ENCODE results near the gene KCNC1.

Gene KCNC1

DNA sequence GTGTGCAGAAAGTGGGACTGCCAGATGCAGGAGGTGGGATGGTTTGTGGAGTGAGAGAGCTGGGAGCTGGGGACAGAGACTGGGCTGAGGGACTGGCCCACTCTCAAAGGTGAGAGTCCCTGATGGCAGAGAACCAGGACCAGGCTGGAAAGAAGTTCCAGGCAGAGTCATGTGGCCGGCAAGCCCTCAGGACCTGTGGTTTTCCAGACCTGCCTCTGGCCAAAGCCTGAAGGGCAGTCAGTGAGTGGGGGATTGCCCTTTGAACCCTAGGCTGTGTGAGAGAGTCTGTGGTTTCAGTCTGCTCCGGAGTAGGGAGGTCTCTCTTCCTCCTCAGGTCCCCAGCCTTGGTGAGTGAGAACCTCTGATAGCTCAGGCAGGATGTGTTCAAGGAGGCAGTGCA, 17.0 kb downstream of the KCNC1 start:
- DNase-seq (ENCODE audit: extremely low read depth in 1 of 2, low read depth in 1 of 2) = no peak

DNA sequence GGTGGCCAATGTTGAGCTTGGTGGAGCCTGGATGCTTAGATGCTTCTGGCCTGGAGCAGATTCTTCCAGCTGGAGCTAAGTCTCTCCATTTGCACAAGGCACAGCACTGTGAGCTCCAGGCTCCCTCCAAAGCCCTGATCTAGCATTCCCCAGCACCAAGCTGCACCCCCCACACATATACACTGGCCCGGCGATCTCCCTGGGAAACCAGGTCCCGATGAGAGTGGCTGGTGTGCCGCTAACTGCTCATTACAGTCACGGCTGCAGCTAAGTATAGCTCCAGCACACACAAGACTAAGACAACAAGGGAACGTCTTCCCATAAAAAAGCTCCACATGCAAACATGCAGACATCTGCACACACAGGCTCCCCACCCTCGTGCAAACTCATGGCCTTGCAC, 17.6 kb downstream of the KCNC1 start:
- DNase-seq (ENCODE audit: extremely low read depth in 1 of 2, low read depth in 1 of 2) = no peak

- DNase-seq (ENCODE audit: extremely low read depth in 1 of 2, low read depth in 1 of 2) = no peak
Observed at GRCh38 chr11:17753153-17753552, 18.6 kb downstream of the KCNC1 start.

GRCh38 chr11:17753641-17754040, 19.1 kb downstream of the KCNC1 start:
- DNase-seq (ENCODE audit: extremely low read depth in 1 of 2, low read depth in 1 of 2) = no peak

- no peak for DNase-seq (ENCODE audit: extremely low read depth in 1 of 2, low read depth in 1 of 2)
Observed at GRCh38 chr11:17755891-17756290, 21.3 kb downstream of the KCNC1 start.

DNA sequence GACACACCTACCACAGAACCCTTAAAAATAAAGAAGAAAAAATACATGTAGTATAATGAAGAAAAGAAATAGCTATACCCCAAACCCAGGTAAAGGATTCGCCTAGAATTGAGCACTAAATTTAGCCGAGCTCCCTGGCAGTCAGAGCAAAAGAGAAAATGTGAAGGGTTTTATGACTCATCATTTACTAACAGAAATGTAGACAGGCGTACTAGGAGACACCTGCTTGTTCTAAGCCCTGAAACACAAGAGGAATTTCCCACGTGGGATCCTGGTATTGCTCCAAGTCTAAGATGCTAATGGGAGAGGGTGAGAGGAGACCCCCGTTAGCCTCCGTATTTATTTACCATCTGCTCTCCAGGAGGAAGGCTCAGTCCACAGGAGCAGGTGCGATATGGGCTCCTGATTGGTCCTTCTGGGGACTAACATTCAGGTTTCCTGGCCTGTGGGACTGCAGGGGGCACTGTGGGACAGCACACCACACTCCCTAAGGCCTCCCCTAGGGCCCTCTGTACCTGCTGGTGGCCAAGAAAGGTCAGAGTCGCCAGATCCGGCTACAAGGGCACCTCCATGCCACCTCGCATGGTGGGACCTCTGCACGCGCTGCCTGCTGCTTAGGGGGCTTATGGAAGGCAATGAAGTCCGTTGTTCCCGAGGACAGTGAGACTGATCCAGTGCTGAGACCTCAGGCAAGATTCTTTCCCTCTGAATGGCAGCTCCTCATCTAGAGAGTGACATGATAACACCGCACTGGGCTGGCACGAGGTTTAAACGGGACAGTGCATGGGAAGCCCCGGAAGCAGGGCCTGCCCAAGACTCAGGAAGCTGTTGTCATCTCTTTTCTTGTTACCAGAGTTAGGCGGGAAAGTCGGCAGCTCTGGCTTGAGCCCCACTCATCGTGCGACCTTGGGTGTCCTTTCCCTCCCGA, 25.8 kb downstream of the KCNC1 start:
- DNase-seq (ENCODE audit: extremely low read depth in 1 of 2, low read depth in 1 of 2) = no peak

DNA sequence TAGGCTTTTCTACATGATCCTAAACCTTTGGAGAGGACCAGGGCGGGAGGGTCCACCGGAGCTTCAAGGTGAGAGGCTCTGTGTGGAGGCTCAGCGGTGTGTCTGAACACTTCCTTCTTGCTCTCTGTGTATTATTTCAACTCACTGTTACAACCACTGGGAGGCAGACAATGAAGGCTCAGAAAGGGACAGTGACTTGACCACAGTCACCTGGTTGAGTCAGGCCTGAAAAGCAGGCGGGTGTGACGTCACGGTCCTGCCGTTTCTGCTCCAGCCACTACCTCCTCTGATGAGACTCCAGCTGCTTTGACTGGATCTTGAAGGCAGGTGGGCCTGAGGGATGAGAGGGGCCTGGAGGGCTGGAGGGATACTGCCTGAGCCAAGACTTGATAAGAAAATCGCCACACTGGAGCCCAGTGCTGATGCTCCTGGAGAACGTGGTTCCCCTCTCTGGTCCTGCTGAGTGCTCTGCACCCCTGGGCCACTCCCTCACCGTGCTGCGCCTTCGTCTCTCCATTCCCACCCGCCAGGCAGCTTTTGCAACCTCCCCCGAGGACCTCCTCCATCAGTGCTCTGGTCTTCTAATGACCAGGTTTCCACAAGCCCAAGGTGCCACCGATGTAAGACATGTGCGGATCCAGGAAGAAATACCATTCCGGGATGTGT, 27.9 kb downstream of the KCNC1 start:
- DNase-seq (ENCODE audit: extremely low read depth in 1 of 2, low read depth in 1 of 2) = no peak

- DNase-seq (ENCODE audit: extremely low read depth in 1 of 2, low read depth in 1 of 2) = no peak
Observed at GRCh38 chr11:17763244-17763643, 28.7 kb downstream of the KCNC1 start.

GRCh38 chr11:17763703-17764102, 29.1 kb downstream of the KCNC1 start:
- no peak for DNase-seq (ENCODE audit: extremely low read depth in 1 of 2, low read depth in 1 of 2)

GRCh38 chr11:17764446-17765218, 30.1 kb downstream of the KCNC1 start:
- no peak for DNase-seq (ENCODE audit: extremely low read depth in 1 of 2, low read depth in 1 of 2)

DNA sequence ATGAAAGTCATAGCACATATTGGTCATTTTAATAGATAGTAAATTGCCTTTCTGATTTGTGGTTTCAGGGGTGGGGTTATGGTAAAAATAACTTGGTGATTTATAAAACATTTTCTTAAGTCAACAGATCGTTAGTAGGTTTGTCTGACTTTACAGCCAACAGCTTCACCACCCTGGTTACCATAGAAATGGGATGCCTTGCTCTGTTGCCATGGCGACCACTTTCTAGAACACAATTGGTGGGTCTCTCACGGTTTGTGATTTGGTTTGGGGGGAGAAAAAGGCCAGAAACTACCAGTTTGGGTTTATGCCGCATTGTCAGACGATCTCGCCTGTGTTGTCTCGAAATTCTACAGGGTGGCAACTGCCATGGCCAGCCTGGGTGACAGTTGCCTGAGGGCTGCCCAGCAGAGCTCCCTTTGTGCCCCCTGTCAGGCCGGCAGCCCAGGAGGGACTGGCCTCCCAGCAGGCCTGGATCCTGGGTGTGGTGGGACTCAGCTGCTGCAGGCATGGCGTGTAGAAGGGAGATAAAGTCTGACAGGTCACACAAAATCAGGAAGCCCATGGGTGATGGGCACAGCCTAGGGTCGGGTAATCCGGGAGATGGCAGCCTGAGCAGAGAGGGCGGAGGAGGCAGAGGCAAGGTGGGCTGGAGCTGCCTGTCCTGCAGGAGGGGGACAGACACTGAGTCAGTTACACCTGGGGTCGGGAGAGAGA, 30.9 kb downstream of the KCNC1 start:
- DNase-seq (ENCODE audit: extremely low read depth in 1 of 2, low read depth in 1 of 2) = no peak

GRCh38 chr11:17766073-17766359, 31.4 kb downstream of the KCNC1 start:
- no peak for DNase-seq (ENCODE audit: extremely low read depth in 1 of 2, low read depth in 1 of 2)

- DNase-seq (ENCODE audit: extremely low read depth in 1 of 2, low read depth in 1 of 2) = no peak
Observed at GRCh38 chr11:17766590-17766989, 32.0 kb downstream of the KCNC1 start.

- no peak for DNase-seq (ENCODE audit: extremely low read depth in 1 of 2, low read depth in 1 of 2)
Observed at GRCh38 chr11:17767301-17767885, 32.8 kb downstream of the KCNC1 start.

- no peak for DNase-seq (ENCODE audit: extremely low read depth in 1 of 2, low read depth in 1 of 2)
Observed at GRCh38 chr11:17767914-17768313, 33.3 kb downstream of the KCNC1 start.

- no peak for DNase-seq (ENCODE audit: extremely low read depth in 1 of 2, low read depth in 1 of 2)
Observed at GRCh38 chr11:17768547-17768946, 34.0 kb downstream of the KCNC1 start.

GRCh38 chr11:17769218-17769617, 34.6 kb downstream of the KCNC1 start:
- no peak for DNase-seq (ENCODE audit: extremely low read depth in 1 of 2, low read depth in 1 of 2)

DNA sequence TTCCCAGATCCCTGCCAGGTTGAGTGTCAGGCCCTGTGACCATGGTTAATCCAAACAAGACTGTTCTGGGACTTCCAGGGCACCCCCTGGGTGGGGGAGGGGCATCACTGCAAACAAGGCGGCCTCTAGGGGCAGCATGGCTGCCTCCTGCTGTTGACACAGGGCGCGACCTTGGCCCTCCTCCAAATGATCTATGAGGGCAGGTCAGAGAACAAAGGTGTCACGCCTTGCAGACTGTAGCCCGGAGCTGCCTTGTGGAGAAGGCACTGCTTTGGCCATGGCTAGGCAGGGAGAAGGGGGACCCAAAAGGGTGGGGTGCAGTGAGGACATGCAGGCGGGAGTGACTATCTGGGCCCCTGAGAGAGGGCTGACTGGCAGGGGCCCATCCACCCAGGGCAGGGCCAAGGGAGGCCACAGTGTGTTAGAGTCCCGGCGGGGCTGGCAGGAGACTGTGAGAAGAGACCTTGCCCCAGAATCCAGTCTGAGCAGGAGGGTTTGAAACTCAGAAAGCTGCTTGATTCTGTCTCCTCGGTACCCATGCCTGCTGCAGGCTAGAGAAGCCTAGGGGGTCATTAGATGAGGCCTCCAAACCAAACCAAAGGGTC, 35.6 kb downstream of the KCNC1 start:
- no peak for DNase-seq (ENCODE audit: extremely low read depth in 1 of 2, low read depth in 1 of 2)

DNA sequence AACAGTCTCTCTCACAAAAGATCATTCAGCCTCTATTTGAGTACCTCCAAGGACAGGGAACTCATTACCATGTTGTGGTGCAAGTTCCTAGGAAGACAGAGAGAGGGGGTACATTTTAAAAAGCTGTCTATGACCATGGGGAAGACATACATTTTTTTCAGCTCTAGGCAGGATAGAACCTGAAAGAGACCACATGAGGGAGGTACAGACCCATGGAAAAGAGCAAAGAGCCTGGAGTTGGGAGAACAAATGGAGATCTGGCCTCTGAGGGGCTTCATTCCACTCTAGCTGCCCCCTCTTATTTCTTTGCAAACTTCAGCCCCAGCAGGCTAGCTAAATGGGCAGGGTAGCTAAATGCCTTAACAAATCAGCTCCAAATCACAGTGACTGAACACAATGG, 36.3 kb downstream of the KCNC1 start:
- no peak for DNase-seq (ENCODE audit: extremely low read depth in 1 of 2, low read depth in 1 of 2)

- no peak for DNase-seq (ENCODE audit: extremely low read depth in 1 of 2, low read depth in 1 of 2)
Observed at GRCh38 chr11:17771415-17771814, 36.8 kb downstream of the KCNC1 start.
